Stimulated activated CD8-positive, alpha-beta memory T cell treated with anti-CD3 and anti-CD28 coated beads, Interleukin-4, amount 100 ng/mL, for 24 hours (primary cell): ENCODE data around the gene HIVEP3.

Experiments used
- DNase-seq: peaks from one replicate; pipeline ENCODE4 v3.0.0-alpha.2; 2020; ENCODE audit warnings: low read depth

HIVEP3 gene

DNA sequence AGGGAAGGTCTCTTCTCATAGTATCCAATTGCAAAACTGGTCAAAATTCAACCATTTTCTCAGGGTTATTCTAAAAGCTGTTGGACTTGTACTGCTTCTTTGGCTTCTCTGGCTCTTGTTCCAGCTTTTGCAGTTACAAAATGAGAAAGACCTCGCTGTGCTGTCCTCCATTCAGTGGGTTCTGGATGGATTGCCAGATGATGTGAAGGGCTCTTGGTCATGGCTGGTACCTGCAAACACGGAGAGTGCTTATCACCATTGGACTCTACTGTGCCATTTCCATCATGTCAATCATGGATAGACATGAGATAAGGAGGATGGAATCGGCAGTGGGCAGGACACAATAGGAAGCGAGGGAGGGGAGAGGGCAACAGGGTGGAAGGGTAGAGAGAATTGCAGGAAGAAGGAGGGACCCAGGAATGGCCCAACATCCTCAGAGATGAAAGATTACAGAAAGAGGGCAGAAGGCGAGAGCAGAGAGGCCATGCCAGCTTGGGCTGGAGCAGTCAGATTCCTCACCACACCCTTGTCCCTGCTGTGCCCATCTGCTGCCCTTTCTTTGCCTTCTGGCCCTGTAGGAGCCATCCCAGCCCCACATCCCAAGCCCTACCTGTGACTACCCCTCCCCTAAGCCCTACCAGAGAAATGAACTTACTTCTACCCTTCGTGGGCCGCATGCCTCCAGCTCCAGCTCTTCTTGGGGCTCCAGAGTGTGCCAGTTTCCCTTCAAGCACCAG is 70.3 kb downstream of the HIVEP3 start:
- DNase-seq: no peak

DNA sequence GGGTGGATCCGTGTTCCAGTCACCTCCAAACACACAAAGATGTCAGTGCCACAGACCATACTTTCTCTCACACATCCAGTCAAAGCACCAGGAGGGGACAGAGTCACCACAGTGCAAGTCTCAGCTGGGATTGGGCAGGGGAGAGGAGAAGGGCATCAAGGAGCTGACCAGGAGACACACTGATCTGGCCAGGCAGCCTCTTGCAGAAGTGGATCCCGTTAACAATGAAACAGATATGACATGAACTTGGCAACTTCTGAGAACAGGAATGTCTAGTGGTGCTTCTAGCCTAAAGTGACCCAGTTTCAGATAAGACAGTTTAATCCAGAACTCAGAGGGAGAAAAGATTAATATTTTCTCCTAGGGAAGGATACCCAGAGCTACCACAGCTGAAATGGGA is 71.0 kb downstream of the HIVEP3 start:
- DNase-seq: no peak

DNA sequence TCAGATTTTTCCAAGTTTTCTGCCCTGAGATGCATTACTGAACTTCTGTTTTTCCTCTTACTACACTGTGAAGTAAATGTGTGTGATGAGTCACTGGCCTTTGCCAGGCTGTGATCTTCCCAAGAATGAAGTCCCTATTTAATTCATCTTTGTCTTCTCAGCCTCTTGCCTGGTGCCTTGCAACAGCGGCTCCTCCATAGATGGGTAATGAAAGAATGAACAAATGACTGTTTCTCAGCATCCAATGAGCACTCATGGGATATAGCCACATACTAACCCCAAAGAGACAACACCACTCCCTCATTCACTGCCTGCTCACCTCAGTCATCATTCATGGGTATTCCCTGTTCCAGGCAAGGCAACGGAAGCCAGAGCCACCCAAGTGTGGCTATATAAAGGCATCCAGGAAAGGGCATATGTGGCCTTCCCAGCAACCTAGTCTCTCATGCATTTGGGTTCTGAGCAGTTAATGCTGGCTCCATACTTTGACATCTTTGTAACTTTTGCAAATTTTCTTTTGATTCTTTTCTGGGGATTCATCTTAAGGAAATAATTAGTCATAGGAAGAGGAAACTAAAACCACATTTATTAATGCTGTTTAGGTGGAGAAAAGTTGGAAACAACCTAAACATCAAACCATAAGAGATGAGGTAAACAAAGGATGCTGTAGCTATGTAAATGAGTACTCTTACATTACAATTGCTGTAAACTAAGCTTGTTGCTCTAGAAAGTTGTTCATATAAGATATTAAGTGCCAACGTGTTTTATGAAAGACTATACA is 71.9 kb downstream of the HIVEP3 start:
- DNase-seq: no peak

- DNase-seq: no peak
Measured at GRCh38 chr1:41844781-41845272, 73.9 kb downstream of the HIVEP3 start.

DNA sequence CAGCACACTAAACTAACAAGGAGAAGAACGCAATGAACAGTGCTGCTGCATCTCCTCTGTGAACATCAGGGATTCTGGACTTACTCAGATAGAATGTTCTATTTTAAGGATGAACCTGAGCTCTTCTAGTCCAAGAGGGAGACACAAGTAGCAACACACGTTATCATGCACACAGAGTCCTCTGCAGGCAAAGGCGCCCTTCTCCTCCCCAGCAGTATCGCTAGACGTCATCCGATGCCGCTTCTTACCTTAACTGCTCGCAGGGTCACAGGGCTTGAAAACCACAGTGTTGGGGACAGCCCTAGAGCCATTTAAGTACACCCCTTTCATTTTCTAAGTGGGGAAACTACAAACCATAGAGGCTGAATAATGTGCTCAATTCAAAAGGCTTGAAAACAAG is 74.5 kb downstream of the HIVEP3 start:
- DNase-seq: no peak

DNA sequence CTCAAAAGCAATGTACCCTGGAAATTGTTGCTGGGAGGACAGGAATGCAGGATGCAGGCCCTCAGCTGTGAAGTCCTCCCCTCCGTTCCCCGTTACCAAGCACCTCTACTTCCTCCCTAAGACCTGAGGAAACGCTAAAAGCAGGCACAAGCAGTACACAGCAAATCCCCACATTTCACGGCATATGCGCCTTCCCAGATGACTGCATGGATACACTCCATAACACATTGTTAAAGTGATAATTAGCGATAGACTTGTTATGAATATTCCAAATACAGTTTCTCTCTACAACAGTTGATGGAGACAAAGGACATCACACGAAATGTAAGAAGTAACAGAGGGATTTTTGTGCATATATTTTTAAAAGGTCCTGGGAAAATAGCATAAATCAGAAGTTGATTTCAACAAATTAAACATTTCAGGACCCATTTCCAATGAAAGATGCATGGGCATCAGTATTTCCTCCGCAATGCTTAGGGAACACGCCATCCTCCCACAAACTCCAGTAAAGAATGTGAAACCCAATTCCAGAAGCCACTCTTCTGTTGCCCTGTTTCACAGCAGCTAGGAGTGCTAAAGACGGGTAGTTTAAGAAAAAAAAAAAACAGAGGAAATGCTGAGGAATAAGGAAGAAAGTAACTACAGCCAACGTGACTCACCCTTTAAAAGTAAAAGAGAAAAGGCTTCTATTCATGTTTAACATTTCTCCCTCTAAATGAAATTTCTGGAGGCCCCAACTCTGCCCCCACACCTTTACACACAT is 75.5 kb downstream of the HIVEP3 start:
- DNase-seq: no peak

- no peak for DNase-seq
Measured at GRCh38 chr1:41842326-41842725, 76.4 kb downstream of the HIVEP3 start.

GRCh38 chr1:41840592-41841246 is 78.0 kb downstream of the HIVEP3 start:
- no peak for DNase-seq

DNA sequence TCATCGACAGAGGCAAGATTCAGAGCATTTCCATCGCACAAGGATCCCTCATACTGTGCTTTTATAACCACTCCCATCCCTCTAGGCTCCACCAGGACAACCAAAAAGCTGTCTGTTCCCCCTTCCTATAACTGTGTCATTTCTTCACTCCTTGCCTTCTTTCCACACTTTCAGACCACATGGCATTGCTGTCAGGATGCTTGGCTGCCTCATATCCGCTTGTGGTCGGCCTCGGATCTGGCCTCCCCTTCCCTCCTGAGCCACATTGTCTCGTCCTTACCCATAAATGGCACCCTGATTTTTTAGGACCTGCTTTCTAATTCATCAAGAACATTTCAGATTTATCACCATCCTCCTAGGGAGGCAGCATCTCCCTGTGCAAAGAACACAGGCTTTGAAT is 80.5 kb downstream of the HIVEP3 start:
- DNase-seq: no peak

GRCh38 chr1:41837691-41838090 is 81.0 kb downstream of the HIVEP3 start:
- no peak for DNase-seq

GRCh38 chr1:41835485-41835884 is 83.2 kb downstream of the HIVEP3 start:
- no peak for DNase-seq

- no peak for DNase-seq
Measured at GRCh38 chr1:41833519-41834000, 85.2 kb downstream of the HIVEP3 start.

- DNase-seq: no peak
Measured at GRCh38 chr1:41830726-41831125, 88.0 kb downstream of the HIVEP3 start.

- DNase-seq: no peak
Measured at GRCh38 chr1:41827991-41828570, 90.6 kb downstream of the HIVEP3 start.

GRCh38 chr1:41823471-41823870 is 95.3 kb downstream of the HIVEP3 start:
- no peak for DNase-seq

DNA sequence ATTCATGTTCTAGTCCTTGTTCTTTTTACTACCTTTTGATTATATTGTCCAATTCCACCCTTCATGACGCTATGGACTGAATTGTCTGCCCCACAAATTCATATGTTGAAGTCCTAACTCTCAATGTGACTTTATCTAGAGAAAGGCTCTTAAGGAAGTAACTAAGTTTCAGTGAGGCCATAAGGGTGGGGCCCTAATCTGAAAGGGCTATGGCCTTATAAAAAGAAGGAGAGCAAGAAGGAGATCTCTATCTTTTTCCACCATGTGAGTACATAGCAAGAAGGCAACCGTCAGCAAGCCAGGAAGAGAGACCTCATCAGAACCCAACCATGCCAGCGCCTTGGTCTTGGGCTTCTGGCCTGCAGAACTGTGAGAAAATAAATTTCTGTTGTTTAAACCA is 95.9 kb downstream of the HIVEP3 start:
- DNase-seq: no peak

DNA sequence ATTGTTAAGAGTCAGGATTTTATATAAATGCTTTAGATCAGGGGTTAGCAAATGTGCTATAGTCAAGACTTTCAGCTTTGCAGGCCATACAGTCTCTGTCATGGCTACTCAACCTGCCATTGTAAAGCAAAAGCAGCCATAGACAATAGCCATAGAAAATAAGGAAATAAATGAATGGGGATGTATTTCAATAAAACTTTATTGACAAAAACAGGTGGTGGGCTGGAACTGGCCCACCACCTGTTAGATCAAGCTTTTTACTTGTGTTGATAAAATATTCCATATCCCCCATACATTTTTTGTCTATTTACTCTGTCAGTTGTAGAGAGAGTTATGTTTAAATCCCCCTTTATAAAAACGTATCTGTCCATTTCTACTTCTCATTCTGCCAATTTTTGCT is 98.9 kb downstream of the HIVEP3 start:
- no peak for DNase-seq

- DNase-seq: no peak
Measured at GRCh38 chr1:41819069-41819468, 99.7 kb downstream of the HIVEP3 start.

DNA sequence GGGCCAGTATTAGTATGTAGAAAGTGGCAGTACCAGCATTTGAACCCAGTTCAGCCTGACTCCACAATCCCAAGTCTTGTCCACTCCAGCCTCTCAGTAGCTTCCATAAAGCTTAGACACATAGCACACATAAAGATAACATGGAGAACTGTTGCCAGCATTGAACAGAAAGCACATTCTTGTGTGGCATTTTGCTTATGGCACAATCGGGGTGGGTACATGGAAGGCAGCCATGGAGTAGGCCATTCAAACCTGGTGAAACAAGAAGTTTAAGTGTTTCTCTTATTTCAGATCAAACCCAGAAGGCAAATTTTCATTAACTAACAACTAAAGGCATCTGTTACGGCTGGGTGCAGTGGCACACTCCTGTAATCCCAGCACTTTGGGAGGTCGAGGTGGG is 102.7 kb downstream of the HIVEP3 start:
- no peak for DNase-seq

GRCh38 chr1:41813755-41814745 is 104.7 kb downstream of the HIVEP3 start:
- no peak for DNase-seq
